Smooth muscle cell (in vitro differentiated cells): ENCODE results near the gene MORC1. TPM values are rescaled to one million over a fixed set of nuclear protein-coding genes. Genes with fewer than 3 reads are reported as not detected.

Source experiments
- DNase-seq: peaks from one replicate; lab custom pipeline; 2025; ENCODE audit not compliant: unreplicated experiment; lab: John Stamatoyannopoulos, UW
- H2AFZ ChIP-seq: fragments of 200-600 bp; sonication (generic); 2 replicates; pipeline ENCODE4 v1.6.0; 2016; ENCODE audit warnings: antibody characterized with exemption, low read depth, mild to moderate bottlenecking
- H3F3A ChIP-seq: fragments of 200-600 bp; sonication (generic); 2 replicates; pipeline ENCODE4 v1.6.0; 2017; ENCODE audit warnings: antibody characterized with exemption, low read depth
- H3K27ac ChIP-seq: fragments of 200-600 bp; sonication (generic); 2 replicates; pipeline ENCODE4 v1.5.1; 2016; ENCODE audit warnings: low read depth, mild to moderate bottlenecking
- H3K27me3 ChIP-seq: fragments of 200-600 bp; sonication (generic); 2 replicates; pipeline ENCODE4 v1.6.1; 2016; ENCODE audit warnings: low read depth, mild to moderate bottlenecking
- H3K36me3 ChIP-seq: fragments of 200-600 bp; sonication (generic); 2 replicates; pipeline ENCODE4 v1.5.1; 2016; ENCODE audit warnings: low read depth
- H3K4me1 ChIP-seq: fragments of 200-600 bp; sonication (generic); 2 replicates; pipeline ENCODE4 v1.5.1; 2016; ENCODE audit warnings: low read depth
- H3K4me2 ChIP-seq: fragments of 200-600 bp; sonication (generic); 2 replicates; pipeline ENCODE4 v1.6.0; 2016; ENCODE audit warnings: mild to moderate bottlenecking
- H3K4me3 ChIP-seq: fragments of 200-600 bp; sonication (generic); 2 replicates; pipeline ENCODE4 v1.5.1; 2016; ENCODE audit warnings: mild to moderate bottlenecking
- H3K79me2 ChIP-seq: fragments of 200-600 bp; sonication (generic); 2 replicates; pipeline ENCODE4 v1.6.0; 2016; ENCODE audit warnings: low read depth, mild to moderate bottlenecking
- H3K9ac ChIP-seq: fragments of 200-600 bp; sonication (generic); 2 replicates; pipeline ENCODE4 v1.6.0; 2016; ENCODE audit warnings: low read depth
- H3K9me3 ChIP-seq: fragments of 200-600 bp; sonication (generic); replicated peaks from 2 replicates; pipeline ENCODE4 v1.5.1; 2016; ENCODE audit warnings: low read depth
- H4K20me1 ChIP-seq: fragments of 200-600 bp; sonication (generic); 2 replicates; pipeline ENCODE4 v1.6.0; 2016; ENCODE audit warnings: low read depth
- CTCF ChIP-seq: fragments of 200-600 bp; sonication (generic); IDR thresholded peaks from 2 replicates; pipeline ENCODE4 v1.5.1; 2017; ENCODE audit warnings: borderline replicate concordance, mild to moderate bottlenecking, antibody characterized with exemption; ENCODE audit not compliant: insufficient read depth, poor library complexity, severe bottlenecking
- WGBS: methylation state at CpG from one replicate; pipeline ENCODE4 v1.1.7; 2016; ENCODE audit warnings: low lambda C conversion rate; 5-methylcytosine and 5-hydroxymethylcytosine counted together
- polyA plus RNA-seq: library from polyadenylated mRNA; unstranded; fragments of >200 nt; fragmentation: Nextera tagmentation; extraction: Ambion mirVana; gene quantifications from 2 replicates; pipeline ENCODE4 v1.2.1, GENCODE V29; 2016
- total RNA-seq: library from RNA; depleted of rRNA; stranded (reverse); fragments of >200 nt; gene quantifications from 2 replicates; pipeline ENCODE4 v1.2.3, GENCODE V29; 2014

The MORC1 gene
- total and polyA plus RNA-seq, 2 experiments from 2014 or later, result not detected

- H3K27me3 ChIP-seq, result no peaks in the 10 kb centered on the region
- H3K4me1 ChIP-seq, result no peaks in the 10 kb centered on the region
- no peaks in the 10 kb centered on the region for H3F3A ChIP-seq
- DNase-seq, result no peak
- no peak overlapping the region for H3K27ac ChIP-seq
- H3K4me3 ChIP-seq, result no peak overlapping the region
- no peak for TF ChIP-seq CTCF
- H3K36me3 ChIP-seq, result no peaks in the 10 kb centered on the region
- WGBS, result 88% methylated on average over 2 of the region's 2 CpGs
- no peaks in the 10 kb centered on the region for H3K79me2 ChIP-seq
- no peaks in the 10 kb centered on the region for H4K20me1 ChIP-seq
- no peak overlapping the region for H3K9ac ChIP-seq
- no peak overlapping the region for H2AFZ ChIP-seq
- no peak overlapping the region for H3K4me2 ChIP-seq
- H3K9me3 ChIP-seq, result no peaks in the 10 kb centered on the region
Observed at GRCh38 chr3:108976058-108976457, 141.9 kb downstream of the MORC1 start.

GRCh38 chr3:108973019-108973418, 144.9 kb downstream of the MORC1 start:
- Histone ChIP-seq H3K79me2 (no peaks in the 10 kb centered on the region), H3K4me1 (no peaks in the 10 kb centered on the region), H4K20me1 (no peaks in the 10 kb centered on the region), H3F3A (no peaks in the 10 kb centered on the region), H3K4me3 (no peak overlapping the region), H3K27ac (no peak overlapping the region), H3K9me3 (no peaks in the 10 kb centered on the region), H3K4me2 (no peak overlapping the region), H3K36me3 (no peaks in the 10 kb centered on the region), H3K27me3 (peaks cover 3% of the 10 kb centered on the region), H3K9ac (no peak overlapping the region), H2AFZ (no peak overlapping the region)
- 100% methylated on average over 1 of the region's 1 CpG for WGBS
- TF ChIP-seq CTCF, result no peak
- DNase-seq, result no peak

GRCh38 chr3:108972482-108972881, 145.5 kb downstream of the MORC1 start:
- no peak for TF ChIP-seq CTCF
- WGBS, result 95% methylated on average over 3 of the region's 3 CpGs
- H3K9ac ChIP-seq, result no peak overlapping the region
- H3K4me3 ChIP-seq, result no peak overlapping the region
- no peaks in the 10 kb centered on the region for H3F3A ChIP-seq
- no peaks in the 10 kb centered on the region for H4K20me1 ChIP-seq
- no peaks in the 10 kb centered on the region for H3K9me3 ChIP-seq
- H3K4me1 ChIP-seq, result no peaks in the 10 kb centered on the region
- peaks cover 3% of the 10 kb centered on the region for H3K27me3 ChIP-seq
- H3K79me2 ChIP-seq, result no peaks in the 10 kb centered on the region
- no peaks in the 10 kb centered on the region for H3K36me3 ChIP-seq
- no peak overlapping the region for H3K4me2 ChIP-seq
- no peak overlapping the region for H2AFZ ChIP-seq
- DNase-seq, result no peak
- no peak overlapping the region for H3K27ac ChIP-seq

GRCh38 chr3:108970561-108970960, 147.4 kb downstream of the MORC1 start:
- no peak for DNase-seq
- H3K4me2 ChIP-seq, result no peak overlapping the region
- no peak for TF ChIP-seq CTCF
- WGBS, result 58% methylated on average over 3 of the region's 3 CpGs
- peaks cover 3% of the 10 kb centered on the region for H3K27me3 ChIP-seq
- H3K36me3 ChIP-seq, result no peaks in the 10 kb centered on the region
- no peak overlapping the region for H3K9ac ChIP-seq
- no peaks in the 10 kb centered on the region for H3K4me1 ChIP-seq
- H3K9me3 ChIP-seq, result no peaks in the 10 kb centered on the region
- H3K4me3 ChIP-seq, result no peak overlapping the region
- H3K79me2 ChIP-seq, result no peaks in the 10 kb centered on the region
- no peak overlapping the region for H3K27ac ChIP-seq
- no peak overlapping the region for H2AFZ ChIP-seq
- H4K20me1 ChIP-seq, result no peaks in the 10 kb centered on the region
- H3F3A ChIP-seq, result no peaks in the 10 kb centered on the region
